ENCODE results near the gene ZNF799.
"Not testable (repeated sequence)": the region's sequence is repeated elsewhere in the genome, so short reads cannot be mapped to it uniquely, and the experiment has no call there.

The ZNF799 gene

DNA sequence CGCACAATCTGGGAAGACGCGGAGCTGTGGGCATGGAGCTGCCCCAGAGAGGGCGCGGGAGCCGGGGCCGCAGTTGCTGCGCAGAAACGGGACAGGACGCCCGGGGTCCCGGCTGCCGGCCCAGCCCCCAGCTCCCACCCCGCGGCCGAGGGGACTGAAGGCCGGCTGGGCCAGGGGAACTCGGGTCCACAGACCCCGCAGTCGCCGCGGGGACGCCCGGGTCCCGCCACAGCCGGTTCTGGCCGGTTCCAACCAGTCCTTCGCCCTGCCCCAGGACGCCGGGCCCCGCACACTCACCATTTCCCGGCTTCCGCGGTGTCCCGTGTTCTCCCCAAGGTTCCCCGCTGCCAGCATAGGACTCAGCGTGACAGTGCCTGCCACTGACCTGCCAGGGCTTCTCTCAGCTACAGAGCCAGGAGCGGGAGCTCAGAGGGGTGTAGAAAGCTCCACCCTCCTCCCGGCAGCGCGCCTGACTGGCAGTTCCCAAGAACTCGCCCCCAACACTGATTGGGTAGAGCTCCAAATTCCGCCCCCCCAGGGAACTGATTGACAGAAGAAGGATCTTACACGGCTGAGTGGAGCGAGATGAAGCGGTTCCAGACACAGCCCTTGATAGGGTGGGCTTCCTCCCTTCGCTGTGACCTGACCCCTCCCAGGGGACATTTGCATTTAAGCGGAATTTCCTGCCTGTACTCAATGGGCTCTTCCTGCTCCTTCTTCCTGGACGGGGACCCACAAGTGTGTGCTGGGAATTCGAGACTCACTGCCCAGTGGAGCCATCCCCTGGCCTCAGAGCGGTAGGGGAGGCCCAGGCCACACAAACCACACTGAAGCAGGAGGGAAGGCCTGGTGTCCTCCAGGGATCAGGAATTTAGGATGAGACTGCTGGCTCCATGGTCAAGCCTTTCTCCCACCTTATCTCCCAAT lies 35.6 kb downstream of the ZNF799 start, which contains the start of gene ZNF442:
TSS of gene ZNF442 (minus strand) at position 448 of the 927 bp plus-strand sequence. CDS start 2,052 bp downstream, outside the sequence.
- DNase-seq (ENCODE audit: low read depth) = peak; percentile 94
- peak within 1 kb of the TSS; percentile 67 for H3K4me3 ChIP-seq (ENCODE audit: low read length)
- TF ChIP-seq, protein P1, sequence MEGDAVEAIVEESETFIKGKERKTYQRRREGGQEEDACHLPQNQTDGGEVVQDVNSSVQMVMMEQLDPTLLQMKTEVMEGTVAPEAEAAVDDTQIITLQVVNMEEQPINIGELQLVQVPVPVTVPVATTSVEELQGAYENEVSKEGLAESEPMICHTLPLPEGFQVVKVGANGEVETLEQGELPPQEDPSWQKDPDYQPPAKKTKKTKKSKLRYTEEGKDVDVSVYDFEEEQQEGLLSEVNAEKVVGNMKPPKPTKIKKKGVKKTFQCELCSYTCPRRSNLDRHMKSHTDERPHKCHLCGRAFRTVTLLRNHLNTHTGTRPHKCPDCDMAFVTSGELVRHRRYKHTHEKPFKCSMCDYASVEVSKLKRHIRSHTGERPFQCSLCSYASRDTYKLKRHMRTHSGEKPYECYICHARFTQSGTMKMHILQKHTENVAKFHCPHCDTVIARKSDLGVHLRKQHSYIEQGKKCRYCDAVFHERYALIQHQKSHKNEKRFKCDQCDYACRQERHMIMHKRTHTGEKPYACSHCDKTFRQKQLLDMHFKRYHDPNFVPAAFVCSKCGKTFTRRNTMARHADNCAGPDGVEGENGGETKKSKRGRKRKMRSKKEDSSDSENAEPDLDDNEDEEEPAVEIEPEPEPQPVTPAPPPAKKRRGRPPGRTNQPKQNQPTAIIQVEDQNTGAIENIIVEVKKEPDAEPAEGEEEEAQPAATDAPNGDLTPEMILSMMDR (IDR thresholded peaks at IDR 0.05; ENCODE audit: insufficient read depth, low read depth, low read length, missing control alignments) = peak; percentile 65

DNA sequence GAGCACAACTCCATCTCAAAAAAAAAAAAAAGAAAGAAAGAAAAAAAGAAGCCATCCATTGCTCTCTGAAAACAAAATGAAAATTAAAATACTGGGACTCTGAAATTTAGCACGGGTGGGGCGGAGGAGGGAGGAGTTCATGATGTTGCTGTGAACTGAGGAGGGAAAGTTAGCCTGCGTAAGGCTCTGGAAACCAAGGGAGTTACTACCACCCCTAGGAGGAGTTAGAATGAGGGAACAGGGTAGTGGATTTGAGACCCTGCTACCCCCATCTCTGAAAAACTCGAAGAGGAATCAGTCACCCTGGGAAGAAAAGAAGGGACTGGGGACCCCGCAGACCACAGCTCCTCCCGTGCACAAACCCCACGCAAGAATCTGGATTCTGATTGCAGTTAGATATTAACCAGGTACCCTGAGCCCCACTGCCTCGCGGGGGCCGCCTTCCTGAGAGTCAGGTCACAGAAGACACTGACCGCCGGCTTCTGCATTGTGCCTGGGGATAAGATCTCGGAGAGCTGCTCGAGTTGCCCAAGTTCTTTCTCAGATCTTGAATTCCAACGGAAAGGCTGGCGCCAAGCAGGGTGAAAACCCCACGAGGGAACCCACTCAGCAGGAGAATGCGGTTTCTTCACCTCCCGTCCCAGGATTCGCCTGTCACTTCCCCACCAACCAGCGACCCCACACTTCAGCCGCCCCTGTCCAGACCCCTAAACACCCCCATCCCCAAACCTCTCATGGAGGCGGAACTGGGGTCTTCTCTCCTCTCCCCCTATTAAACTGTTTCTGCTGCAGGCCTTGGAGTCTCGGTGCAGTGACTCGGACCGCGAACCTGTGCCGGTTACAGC lies 36.5 kb downstream of the ZNF799 start:
- peak; percentile 7 for DNase-seq (ENCODE audit: low read depth)
- peak overlapping the region; percentile 67 for H3K4me3 ChIP-seq (ENCODE audit: low read length)
- TF ChIP-seq, protein P1 (IDR thresholded peaks at IDR 0.05; ENCODE audit: insufficient read depth, low read depth, low read length, missing control alignments) = no peak

DNA sequence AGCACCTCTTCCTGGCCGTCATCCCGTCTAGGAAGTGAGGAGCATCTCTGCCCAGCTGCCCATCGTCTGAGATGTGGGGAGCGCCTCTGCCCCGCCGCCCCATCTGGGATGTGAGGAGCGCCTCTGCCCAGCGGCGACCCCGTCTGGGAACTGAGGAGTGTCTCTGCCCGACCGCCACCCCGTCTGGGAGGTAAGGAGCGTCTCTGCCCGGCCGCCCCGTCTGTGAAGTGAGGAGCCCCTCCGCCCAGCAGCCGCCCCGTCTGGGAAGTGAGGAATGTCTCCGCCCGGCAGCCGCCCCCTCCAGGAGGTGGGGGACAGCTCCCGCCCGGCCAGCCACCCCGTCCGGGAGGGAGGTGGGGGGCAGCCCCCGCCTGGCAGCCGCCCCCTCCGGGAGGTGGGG lies 38.8 kb downstream of the ZNF799 start:
- H3K4me3 ChIP-seq (ENCODE audit: low read length); DNase-seq (ENCODE audit: low read depth): not testable (repeated sequence)

DNA sequence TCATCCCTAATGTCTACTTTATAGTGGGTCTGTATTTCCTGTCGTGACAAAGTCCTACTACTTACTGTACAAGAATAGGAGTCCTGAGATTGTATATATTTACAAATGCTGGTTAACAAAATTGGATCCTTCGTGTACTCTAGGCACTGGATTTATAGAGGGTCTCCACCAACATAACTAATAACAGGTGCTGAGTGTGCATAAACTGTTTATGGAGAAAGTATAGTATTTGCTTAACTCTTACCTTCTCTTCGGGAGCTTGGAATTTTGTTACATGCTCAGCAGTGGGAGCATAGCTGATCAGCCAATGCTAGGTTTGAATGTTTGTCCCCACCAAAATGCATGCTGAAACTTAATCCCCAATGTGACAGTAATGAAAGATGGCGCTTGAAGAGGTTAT lies 47.7 kb downstream of the ZNF799 start:
- H3K4me3 ChIP-seq (ENCODE audit: low read length) = no peak overlapping the region
- TF ChIP-seq, protein P1 (IDR thresholded peaks at IDR 0.05; ENCODE audit: insufficient read depth, low read depth, low read length, missing control alignments) = no peak
- no peak for DNase-seq (ENCODE audit: low read depth)

DNA sequence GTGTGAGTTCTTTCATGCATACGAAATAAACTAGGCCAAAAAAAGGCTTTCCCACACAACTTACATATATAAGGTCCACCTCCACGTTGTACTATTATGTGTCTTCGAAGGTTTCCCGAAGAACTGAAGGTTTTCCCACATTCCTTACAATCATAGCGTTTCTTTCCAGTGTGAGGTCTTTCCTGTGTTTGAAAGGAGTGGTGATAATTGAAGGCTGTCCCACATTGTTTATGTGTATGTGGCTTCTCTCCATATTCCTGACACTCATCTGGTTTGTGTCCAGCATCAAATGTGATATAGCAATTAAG lies 50.2 kb downstream of the ZNF799 start:
- no peak overlapping the region for H3K4me3 ChIP-seq (ENCODE audit: low read length)
- TF ChIP-seq, protein P1 (IDR thresholded peaks at IDR 0.05; ENCODE audit: insufficient read depth, low read depth, low read length, missing control alignments) = no peak
- DNase-seq (ENCODE audit: low read depth) = no peak

DNA sequence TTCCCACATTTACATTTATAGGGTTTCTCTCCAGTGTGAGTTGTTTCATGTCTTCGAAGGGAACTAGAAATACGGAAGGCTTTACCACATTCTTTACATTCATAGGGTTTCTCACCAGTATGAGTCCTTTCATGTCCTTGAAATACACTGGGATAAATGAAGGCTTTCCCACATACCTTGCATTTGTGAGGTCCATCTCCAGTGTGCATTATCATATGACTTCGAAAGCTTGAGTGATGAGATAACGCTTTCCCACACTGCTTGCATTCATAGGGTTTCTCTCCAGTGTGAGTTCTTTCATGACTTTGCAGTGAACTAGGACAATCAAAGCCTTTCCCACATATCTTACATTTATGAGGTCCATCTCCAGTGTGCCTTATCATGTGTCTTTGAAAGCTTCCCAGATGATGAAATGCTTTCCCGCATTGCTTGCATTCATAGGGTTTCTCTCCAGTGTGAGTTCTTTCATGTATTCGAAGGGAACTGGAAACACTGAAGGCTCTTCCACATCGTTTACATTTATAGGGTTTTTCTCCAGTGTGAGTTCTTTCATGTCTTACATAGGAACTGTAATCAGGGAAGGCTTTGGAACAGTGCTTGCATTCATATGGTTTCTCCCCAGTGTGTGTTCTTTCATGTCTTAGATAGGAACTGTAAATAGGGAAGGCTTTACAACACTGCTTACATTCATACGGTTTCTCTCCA lies 50.7 kb downstream of the ZNF799 start:
- no peak for DNase-seq (ENCODE audit: low read depth)
- H3K4me3 ChIP-seq (ENCODE audit: low read length) = no peak overlapping the region
- TF ChIP-seq, protein P1 (IDR thresholded peaks at IDR 0.05; ENCODE audit: insufficient read depth, low read depth, low read length, missing control alignments) = no peak

DNA sequence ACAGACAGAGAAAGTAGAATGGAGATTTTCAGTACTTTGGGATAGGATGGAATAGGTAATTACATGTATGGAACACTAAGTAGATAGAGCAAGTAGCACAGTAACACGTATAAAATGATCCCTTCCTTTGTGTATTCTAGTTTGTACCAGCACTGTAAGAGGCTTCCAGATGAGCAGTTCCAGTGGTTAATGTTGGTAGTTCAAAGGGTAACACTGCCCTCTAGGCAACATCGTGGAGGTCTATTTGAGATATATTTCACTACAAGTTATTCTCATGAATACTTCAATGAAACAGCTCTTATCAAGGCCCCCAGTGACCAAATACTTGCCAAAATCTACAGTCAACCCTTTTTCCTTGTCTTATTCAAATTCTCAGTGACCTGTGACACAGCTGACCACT lies 54.2 kb downstream of the ZNF799 start:
- TF ChIP-seq, protein P1 (IDR thresholded peaks at IDR 0.05; ENCODE audit: insufficient read depth, low read depth, low read length, missing control alignments) = no peak
- DNase-seq (ENCODE audit: low read depth) = no peak
- H3K4me3 ChIP-seq (ENCODE audit: low read length) = no peak overlapping the region

Measured in epithelial cell of esophagus (primary cell).